Measurements from ENCODE around the gene CDH23. TPM values are rescaled to one million over a fixed set of nuclear protein-coding genes. Genes with fewer than 3 reads are reported as not detected.

Gene CDH23
- total and polyA plus RNA-seq, 2 experiments from 2014 or later, result 0.30 to 1.5 TPM

DNA sequence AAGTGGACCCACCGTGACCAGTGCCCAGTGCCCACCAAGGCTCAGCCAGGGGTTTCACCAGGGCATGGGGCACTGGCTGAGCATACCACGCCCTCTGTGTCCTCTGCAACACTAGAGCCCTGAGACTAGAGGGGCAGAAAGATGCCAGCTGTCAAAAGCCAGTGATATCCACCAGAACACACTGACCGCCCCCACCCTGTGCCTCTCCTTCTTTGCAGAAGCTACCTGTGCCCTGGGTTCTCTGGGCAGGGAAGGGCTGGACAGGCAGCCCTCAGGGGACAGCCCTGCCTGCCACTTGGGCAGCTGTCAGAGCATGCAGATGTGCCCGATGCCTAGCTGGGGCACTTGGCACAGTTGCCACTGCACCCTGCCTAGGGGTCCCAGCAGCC is 376.1 kb downstream of the CDH23 start:
- Histone ChIP-seq H3K9me3 (ENCODE audit: low read depth) (no peaks in the 10 kb centered on the region), H3K9me2 (replicated peaks; ENCODE audit: insufficient read depth) (no peaks in the 10 kb centered on the region), H3K4me2 (peak overlapping the region; percentile 87), H2AFZ (no peak overlapping the region), H3K27me3 (no peaks in the 10 kb centered on the region), H3K4me3 (peak overlapping the region; percentile 32), H4K20me1 (ENCODE audit: insufficient read depth, poor library complexity, severe bottlenecking) (no peaks in the 10 kb centered on the region), H3K79me2 (no peaks in the 10 kb centered on the region), H3K36me3 (replicated peaks; ENCODE audit: insufficient read depth, low read depth) (no peaks in the 10 kb centered on the region), H3K27ac (peak overlapping the region; percentile 54), H3K4me1 (ENCODE audit: insufficient read depth) (peaks cover 27% of the 10 kb centered on the region)
- WGBS (ENCODE audit: low lambda C conversion rate, missing lambda C conversion rate), result 91% methylated on average over 4 of the region's 4 CpGs
- TF ChIP-seq, protein P1, sequence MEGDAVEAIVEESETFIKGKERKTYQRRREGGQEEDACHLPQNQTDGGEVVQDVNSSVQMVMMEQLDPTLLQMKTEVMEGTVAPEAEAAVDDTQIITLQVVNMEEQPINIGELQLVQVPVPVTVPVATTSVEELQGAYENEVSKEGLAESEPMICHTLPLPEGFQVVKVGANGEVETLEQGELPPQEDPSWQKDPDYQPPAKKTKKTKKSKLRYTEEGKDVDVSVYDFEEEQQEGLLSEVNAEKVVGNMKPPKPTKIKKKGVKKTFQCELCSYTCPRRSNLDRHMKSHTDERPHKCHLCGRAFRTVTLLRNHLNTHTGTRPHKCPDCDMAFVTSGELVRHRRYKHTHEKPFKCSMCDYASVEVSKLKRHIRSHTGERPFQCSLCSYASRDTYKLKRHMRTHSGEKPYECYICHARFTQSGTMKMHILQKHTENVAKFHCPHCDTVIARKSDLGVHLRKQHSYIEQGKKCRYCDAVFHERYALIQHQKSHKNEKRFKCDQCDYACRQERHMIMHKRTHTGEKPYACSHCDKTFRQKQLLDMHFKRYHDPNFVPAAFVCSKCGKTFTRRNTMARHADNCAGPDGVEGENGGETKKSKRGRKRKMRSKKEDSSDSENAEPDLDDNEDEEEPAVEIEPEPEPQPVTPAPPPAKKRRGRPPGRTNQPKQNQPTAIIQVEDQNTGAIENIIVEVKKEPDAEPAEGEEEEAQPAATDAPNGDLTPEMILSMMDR (IDR thresholded peaks at IDR 0.05; ENCODE audit: poor library complexity), result no peak
- TF ChIP-seq EZH2phosphoT487 (IDR thresholded peaks at IDR 0.05; ENCODE audit: low read depth, severe bottlenecking, unreplicated experiment) (no peak), EZH2 (IDR thresholded peaks at IDR 0.05; ENCODE audit: borderline replicate concordance) (no peak)
- DNase-seq (ENCODE audit: low spot score), result no peak

DNA sequence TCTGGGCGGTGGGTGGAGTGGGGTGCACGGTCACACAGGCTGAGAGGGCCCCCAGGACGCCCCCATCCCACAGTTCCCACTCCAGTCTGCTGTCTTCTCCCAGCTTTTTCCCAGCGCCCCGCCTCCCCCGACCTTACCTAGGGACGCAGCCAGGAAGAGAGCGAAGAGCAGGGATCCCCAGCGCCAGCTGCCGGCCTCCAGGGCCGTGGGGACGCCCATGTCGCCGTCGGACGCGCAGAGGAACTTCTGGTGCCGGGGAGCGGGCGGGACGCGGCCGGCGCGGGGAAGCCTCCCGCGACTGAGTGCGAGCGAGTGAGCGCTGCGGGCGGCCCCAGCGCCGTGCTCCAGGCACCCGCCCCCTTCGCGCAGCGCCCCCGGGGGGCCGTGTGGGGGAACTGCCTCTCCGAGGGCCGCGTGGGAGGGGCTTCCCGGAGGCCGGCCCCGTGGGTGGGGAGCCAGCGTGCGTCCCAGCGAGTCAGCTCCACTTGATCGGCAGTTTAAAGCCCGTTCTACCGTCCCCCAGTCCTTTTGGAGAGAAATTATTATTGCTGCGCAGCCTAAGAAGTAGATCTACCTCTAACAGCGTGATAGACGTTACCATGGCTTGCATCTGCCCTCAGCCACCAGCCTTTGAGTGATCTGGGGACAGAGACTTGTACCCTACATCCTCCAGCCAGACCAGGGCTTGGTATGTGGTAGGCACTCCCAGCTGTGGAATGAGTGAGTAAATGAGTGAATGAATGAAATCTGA is 376.7 kb downstream of the CDH23 start, which contains the start of gene VSIR:
Gene VSIR, minus strand, starts transcription at position 300 of the 751 bp plus-strand sequence. Its CDS starts 81 bp downstream, at position 219.
- Histone ChIP-seq H3K4me2 (peak within 1 kb of the TSS; percentile 87), H3K27me3 (no peaks in the 10 kb centered on the region), H3K27ac (peak within 1 kb of the TSS; percentile 54), H3K9me2 (replicated peaks; ENCODE audit: insufficient read depth) (no peaks in the 10 kb centered on the region), H3K36me3 (replicated peaks; ENCODE audit: insufficient read depth, low read depth) (no peaks in the 10 kb centered on the region), H3K9me3 (ENCODE audit: low read depth) (no peaks in the 10 kb centered on the region), H2AFZ (peak within 1 kb of the TSS; percentile 36), H3K79me2 (no peaks in the 10 kb centered on the region), H3K4me3 (peak within 1 kb of the TSS; percentile 32), H4K20me1 (ENCODE audit: insufficient read depth, poor library complexity, severe bottlenecking) (no peaks in the 10 kb centered on the region), H3K4me1 (ENCODE audit: insufficient read depth) (peaks cover 21% of the 10 kb centered on the region)
- TF ChIP-seq EZH2phosphoT487 (IDR thresholded peaks at IDR 0.05; ENCODE audit: low read depth, severe bottlenecking, unreplicated experiment), result no peak
- TF ChIP-seq EZH2 (IDR thresholded peaks at IDR 0.05; ENCODE audit: borderline replicate concordance), result no peak
- TF ChIP-seq, protein P1 (IDR thresholded peaks at IDR 0.05; ENCODE audit: poor library complexity), result peak; percentile 77
- WGBS (ENCODE audit: low lambda C conversion rate, missing lambda C conversion rate), result 3% methylated on average over 46 of the region's 55 CpGs
- DNase-seq (ENCODE audit: low spot score), result peak; percentile 94

DNA sequence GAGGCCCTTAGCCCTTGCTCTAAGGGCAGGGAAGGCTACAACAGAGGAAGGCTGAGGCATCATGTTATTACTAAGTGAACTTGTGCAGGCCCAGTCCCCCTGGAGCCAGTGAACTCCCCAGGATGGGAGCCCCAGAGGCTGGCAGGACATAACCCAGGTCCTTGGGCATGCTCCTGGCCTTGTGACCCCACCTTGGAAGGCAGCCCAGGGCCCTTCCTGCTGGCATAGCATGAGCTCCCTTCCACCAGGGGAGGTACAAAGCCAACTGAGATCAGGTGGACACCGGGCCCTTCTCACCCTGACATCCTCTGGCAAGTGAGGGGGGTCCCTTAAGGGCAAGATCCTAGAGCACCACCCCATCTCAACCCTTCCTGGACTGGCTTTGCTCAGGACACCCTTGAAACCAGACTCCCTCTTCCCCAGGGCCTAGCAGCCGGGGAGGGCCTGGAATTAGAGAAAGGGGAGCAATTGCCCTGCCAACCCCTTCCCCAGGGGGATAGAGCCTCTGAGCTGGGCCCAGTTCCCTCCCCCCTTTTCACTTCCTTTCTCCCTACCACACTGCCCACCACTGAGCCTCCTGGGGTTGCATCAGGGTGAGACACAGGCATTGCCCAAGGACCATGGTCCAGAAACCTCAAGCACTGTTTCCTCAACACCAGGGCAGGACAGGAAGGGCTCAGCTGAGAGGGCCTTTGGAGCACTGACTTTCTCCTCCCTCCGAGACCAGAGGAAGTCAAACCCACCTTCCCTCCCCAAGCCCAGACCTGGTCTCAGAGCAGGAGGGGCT is 378.4 kb downstream of the CDH23 start:
- no peaks in the 10 kb centered on the region for H3K36me3 ChIP-seq (replicated peaks; ENCODE audit: insufficient read depth, low read depth)
- no peaks in the 10 kb centered on the region for H3K79me2 ChIP-seq
- no peaks in the 10 kb centered on the region for H3K9me2 ChIP-seq (replicated peaks; ENCODE audit: insufficient read depth)
- no peaks in the 10 kb centered on the region for H3K27me3 ChIP-seq
- H3K4me3 ChIP-seq, result no peak overlapping the region
- TF ChIP-seq EZH2phosphoT487 (IDR thresholded peaks at IDR 0.05; ENCODE audit: low read depth, severe bottlenecking, unreplicated experiment), result no peak
- no peak for DNase-seq (ENCODE audit: low spot score)
- H3K27ac ChIP-seq, result no peak overlapping the region
- H4K20me1 ChIP-seq (ENCODE audit: insufficient read depth, poor library complexity, severe bottlenecking), result no peaks in the 10 kb centered on the region
- no peaks in the 10 kb centered on the region for H3K9me3 ChIP-seq (ENCODE audit: low read depth)
- no peak overlapping the region for H3K4me2 ChIP-seq
- WGBS (ENCODE audit: low lambda C conversion rate, missing lambda C conversion rate), result 95% methylated on average over 3 of the region's 3 CpGs
- H2AFZ ChIP-seq, result no peak overlapping the region
- peaks cover 17% of the 10 kb centered on the region for H3K4me1 ChIP-seq (ENCODE audit: insufficient read depth)

DNA sequence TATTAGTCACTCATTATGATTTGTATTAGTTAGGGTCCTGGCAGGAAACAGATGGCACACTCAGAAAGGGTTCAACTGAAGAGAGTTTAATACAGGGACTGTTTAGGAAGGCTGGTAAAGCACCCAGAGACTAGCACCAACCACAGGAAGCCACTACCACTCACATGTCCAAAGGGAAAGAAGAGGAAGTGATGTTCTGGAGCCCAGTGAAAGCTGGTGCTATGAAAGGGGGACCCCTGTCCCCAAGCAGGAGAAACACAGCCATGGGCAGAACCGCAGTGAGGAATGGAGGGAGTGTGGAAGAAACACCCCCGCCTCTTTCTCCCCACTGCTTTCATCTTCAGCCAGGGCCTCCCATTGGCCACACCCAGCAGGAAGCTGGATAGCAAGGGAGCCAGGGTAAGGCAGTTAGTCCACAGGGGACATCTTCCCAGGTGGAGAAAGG is 379.8 kb downstream of the CDH23 start:
- TF ChIP-seq EZH2 (IDR thresholded peaks at IDR 0.05; ENCODE audit: borderline replicate concordance) (no peak), EZH2phosphoT487 (IDR thresholded peaks at IDR 0.05; ENCODE audit: low read depth, severe bottlenecking, unreplicated experiment) (no peak)
- TF ChIP-seq, protein P1 (IDR thresholded peaks at IDR 0.05; ENCODE audit: poor library complexity), result no peak
- Histone ChIP-seq H3K79me2 (no peaks in the 10 kb centered on the region), H2AFZ (no peak overlapping the region), H4K20me1 (ENCODE audit: insufficient read depth, poor library complexity, severe bottlenecking) (no peaks in the 10 kb centered on the region), H3K27ac (no peak overlapping the region), H3K4me1 (ENCODE audit: insufficient read depth) (peaks cover 17% of the 10 kb centered on the region), H3K36me3 (replicated peaks; ENCODE audit: insufficient read depth, low read depth) (no peaks in the 10 kb centered on the region), H3K4me2 (no peak overlapping the region), H3K27me3 (no peaks in the 10 kb centered on the region), H3K9me3 (ENCODE audit: low read depth) (no peaks in the 10 kb centered on the region), H3K9me2 (replicated peaks; ENCODE audit: insufficient read depth) (no peaks in the 10 kb centered on the region), H3K4me3 (no peak overlapping the region)
- 94% methylated on average over 2 of the region's 2 CpGs for WGBS (ENCODE audit: low lambda C conversion rate, missing lambda C conversion rate)
- no peak for DNase-seq (ENCODE audit: low spot score)
